Chondrocyte (in vitro differentiated cells): ENCODE data around the gene TPRA1. TPM values are rescaled to one million over a fixed set of nuclear protein-coding genes. Genes with fewer than 3 reads are reported as not detected.

Experiments used
- DNase-seq: peaks from one replicate; pipeline ENCODE4 v3.0.0; 2021; ENCODE audit warnings: mixed read lengths, low spot score
- H3K27ac Mint-ChIP-seq: one replicate; pipeline ENCODE4 v1.8.0; 2021; ENCODE audit warnings: mild to moderate bottlenecking, moderate library complexity, mixed read lengths; ENCODE audit not compliant: unreplicated experiment
- H3K27me3 Mint-ChIP-seq: 2 replicates; pipeline ENCODE4 v1.8.0; 2021; ENCODE audit warnings: low read depth, mixed read lengths
- H3K36me3 Mint-ChIP-seq: 2 replicates; pipeline ENCODE4 v1.8.0; 2021; ENCODE audit warnings: low read depth, mixed read lengths
- H3K4me1 Mint-ChIP-seq: 2 replicates; pipeline ENCODE4 v1.8.0; 2021; ENCODE audit warnings: low read depth, mild to moderate bottlenecking, mixed read lengths
- H3K4me3 Mint-ChIP-seq: one replicate; pipeline ENCODE4 v1.8.0; 2021; ENCODE audit warnings: mild to moderate bottlenecking, moderate library complexity, mixed read lengths; ENCODE audit not compliant: unreplicated experiment
- H3K9me3 Mint-ChIP-seq: 2 replicates; pipeline ENCODE4 v1.8.0; 2021; ENCODE audit warnings: low read depth, mixed read lengths
- total RNA-seq: library from RNA; stranded (reverse); gene quantifications from 3 replicates; pipeline ENCODE4 v1.2.1, GENCODE V29; 2021
- TF ChIP-seq, protein P1 (sequence below): fragments of 200-600 bp; sonication (generic); IDR thresholded peaks from 2 replicates; pipeline ENCODE4 v1.5.0; 2021; ENCODE audit warnings: antibody characterized with exemption, mild to moderate bottlenecking, moderate library complexity

The TPRA1 gene
- total RNA-seq, 1 donor from 2014 or later: 37.2 TPM

DNA sequence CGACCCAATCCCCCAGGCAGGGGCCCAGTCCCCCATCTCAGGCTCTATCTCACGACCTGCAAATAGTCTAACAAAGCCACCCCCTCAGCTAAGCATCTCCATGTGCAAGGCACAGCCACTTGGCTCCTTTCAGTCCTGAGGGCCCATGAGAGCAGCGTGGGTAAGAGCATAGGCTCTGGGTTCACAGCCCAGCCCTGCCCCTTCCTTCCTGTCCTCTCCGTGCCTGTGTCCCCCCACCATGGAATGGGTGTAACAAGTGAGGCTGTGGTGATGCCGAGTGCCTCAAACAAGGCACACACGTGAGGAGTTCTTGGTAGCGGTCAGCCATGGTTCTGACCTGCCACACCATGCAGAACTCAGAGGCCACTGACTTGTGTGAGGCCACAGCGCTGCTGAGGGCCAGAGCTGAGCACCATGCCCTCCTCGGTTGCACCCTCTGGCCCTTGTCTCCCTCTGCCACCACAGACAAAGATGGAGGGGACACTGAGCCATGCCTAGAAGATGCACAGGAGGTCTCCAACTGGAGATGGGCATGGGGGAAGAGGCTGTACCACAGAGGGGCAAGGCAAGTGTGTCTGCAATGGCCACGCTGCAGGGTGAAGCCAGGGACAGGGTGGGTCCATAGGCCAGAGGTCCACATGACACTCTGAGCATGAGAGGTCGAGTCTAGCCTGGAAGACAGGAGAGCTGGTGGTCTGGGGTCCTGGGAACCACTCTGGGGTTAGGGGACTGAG lies 10.0 kb downstream of the TPRA1 start:
- no peak for DNase-seq
- Mint-ChIP-seq H3K27ac (no peak overlapping the region), H3K9me3 (no peaks in the 10 kb centered on the region), H3K4me1 (peaks cover 14% of the 10 kb centered on the region), H3K4me3 (no peak overlapping the region), H3K27me3 (no peaks in the 10 kb centered on the region), H3K36me3 (peaks cover 7% of the 10 kb centered on the region)
- TF ChIP-seq, protein P1, sequence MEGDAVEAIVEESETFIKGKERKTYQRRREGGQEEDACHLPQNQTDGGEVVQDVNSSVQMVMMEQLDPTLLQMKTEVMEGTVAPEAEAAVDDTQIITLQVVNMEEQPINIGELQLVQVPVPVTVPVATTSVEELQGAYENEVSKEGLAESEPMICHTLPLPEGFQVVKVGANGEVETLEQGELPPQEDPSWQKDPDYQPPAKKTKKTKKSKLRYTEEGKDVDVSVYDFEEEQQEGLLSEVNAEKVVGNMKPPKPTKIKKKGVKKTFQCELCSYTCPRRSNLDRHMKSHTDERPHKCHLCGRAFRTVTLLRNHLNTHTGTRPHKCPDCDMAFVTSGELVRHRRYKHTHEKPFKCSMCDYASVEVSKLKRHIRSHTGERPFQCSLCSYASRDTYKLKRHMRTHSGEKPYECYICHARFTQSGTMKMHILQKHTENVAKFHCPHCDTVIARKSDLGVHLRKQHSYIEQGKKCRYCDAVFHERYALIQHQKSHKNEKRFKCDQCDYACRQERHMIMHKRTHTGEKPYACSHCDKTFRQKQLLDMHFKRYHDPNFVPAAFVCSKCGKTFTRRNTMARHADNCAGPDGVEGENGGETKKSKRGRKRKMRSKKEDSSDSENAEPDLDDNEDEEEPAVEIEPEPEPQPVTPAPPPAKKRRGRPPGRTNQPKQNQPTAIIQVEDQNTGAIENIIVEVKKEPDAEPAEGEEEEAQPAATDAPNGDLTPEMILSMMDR: no peak

DNA sequence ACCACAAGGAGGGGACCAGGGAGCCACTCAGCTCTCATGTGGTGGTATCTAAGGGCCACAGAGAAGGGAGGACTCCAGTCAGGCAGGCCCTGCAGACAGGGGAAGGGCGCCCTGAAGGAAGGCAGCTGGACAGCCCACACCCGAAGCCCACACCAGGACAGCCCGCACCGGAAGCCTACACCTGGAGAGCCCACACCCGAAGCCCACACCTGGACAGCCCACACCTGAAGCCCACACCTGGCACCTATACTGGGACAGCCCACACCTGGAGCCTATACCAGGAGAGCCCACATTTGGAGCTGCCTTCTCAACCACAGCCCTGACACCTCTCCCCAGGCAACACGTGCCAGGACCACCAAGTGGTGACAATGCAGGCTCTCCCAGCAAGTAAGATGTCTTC lies 11.7 kb downstream of the TPRA1 start:
- Mint-ChIP-seq H3K4me1 (peaks cover 14% of the 10 kb centered on the region), H3K27ac (no peak overlapping the region), H3K9me3 (no peaks in the 10 kb centered on the region), H3K27me3 (no peaks in the 10 kb centered on the region), H3K4me3 (no peak overlapping the region), H3K36me3 (peaks cover 13% of the 10 kb centered on the region)
- no peak for DNase-seq
- TF ChIP-seq, protein P1: no peak

DNA sequence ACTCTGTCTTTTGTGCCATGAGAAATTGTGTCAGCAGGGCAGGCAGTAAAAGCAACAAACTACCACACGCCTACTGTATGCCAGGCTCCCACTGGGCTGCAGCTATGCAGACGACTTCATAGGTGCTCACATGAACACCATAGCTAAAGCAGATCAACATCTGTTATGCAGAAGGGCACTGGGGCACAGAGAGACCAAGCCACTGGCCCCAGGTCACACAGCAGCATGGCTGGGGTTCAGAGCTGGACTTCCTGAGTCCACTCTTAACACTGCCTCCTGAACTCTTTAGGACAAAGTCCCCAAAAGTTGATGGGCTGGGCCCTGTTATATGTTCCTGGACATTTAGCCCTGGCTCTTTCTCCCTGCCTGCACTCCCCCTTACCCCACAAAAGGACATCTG lies 12.4 kb downstream of the TPRA1 start:
- TF ChIP-seq, protein P1: no peak
- no peak overlapping the region for H3K4me3 Mint-ChIP-seq
- no peaks in the 10 kb centered on the region for H3K9me3 Mint-ChIP-seq
- H3K27me3 Mint-ChIP-seq: no peaks in the 10 kb centered on the region
- no peak overlapping the region for H3K27ac Mint-ChIP-seq
- peaks cover 13% of the 10 kb centered on the region for H3K36me3 Mint-ChIP-seq
- no peak for DNase-seq
- peaks cover 14% of the 10 kb centered on the region for H3K4me1 Mint-ChIP-seq

DNA sequence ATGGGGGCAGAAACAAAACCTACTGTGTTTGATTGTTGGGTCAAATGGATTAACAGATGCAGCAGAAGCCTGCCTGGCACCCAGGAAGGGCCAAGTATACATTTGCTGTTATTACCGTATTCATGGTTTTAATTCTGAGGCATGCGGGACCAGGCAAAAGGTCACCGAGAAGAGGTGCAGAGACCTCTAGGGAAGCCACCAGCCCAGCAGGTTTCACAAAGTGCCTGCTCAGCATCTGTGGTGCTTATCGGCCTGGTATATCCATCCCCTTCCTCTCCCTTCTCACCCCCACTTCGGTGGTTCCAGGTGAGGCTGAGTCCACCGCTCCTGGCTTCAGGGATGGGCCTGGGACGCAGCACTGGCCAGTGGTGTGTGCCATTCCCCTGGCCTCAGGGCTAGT lies 13.1 kb downstream of the TPRA1 start:
- Mint-ChIP-seq H3K4me3 (no peak overlapping the region), H3K9me3 (no peaks in the 10 kb centered on the region), H3K27me3 (no peaks in the 10 kb centered on the region), H3K36me3 (peaks cover 16% of the 10 kb centered on the region), H3K27ac (no peak overlapping the region), H3K4me1 (peaks cover 14% of the 10 kb centered on the region)
- no peak for DNase-seq
- TF ChIP-seq, protein P1: no peak

DNA sequence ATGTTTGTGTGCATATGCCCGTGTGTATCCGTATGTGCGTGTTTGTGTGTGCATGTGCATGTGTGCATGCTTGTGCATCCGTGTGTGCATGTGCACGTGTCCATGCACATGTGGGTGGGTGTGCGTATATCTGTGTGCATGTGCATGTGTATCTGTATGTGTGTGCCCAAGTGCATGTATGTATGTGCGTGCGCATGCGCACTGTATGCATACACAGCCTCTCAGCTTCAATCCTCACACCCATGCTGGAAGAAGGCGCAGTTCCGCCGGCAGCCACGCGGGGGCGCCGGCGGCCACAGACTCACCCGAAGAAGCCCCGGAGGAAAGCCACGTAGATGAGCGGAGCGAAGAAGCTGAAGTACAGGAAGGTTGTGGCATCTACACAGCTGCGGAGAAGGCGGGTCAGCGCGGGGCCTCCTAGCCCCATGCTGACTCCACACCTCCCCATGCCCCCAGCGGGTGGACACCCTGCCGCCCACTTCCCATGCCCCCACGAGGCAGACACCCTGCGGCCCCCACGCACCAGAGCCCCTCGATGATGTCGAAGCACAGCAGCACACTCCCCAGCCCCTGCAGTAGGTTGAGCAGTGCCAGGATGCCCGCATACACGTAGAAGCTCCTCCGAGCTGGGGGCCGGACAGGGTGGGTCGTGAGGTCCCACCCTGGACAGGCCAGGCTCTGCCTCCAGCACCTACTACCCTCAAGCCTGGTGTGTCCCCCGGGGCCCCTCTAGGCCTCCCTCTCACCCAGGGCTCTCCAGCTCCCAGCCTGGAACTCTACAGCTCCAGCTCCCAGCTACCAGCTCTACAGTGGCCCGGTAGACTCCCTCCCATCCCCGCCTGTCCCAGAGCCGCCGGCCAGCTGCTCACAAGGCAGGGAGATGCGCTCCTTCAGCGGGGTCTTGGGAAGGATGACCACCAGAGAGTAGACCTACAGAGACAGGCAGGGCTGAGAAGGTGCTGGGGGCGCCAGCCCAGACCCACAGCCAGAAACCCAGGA lies 15.4 kb downstream of the TPRA1 start:
- no peak for DNase-seq
- no peaks in the 10 kb centered on the region for H3K27me3 Mint-ChIP-seq
- H3K36me3 Mint-ChIP-seq: peaks cover 30% of the 10 kb centered on the region
- peaks cover 14% of the 10 kb centered on the region for H3K4me1 Mint-ChIP-seq
- H3K9me3 Mint-ChIP-seq: no peaks in the 10 kb centered on the region
- H3K4me3 Mint-ChIP-seq: peak overlapping the region; percentile 12
- TF ChIP-seq, protein P1: peak; percentile 95
- peak overlapping the region; percentile 85 for H3K27ac Mint-ChIP-seq
